HG03354 (cell line): ENCODE data around the gene SCUBE1.

Source experiments
- ATAC-seq: cut with Tn5 transposase; IDR thresholded peaks from one replicate; pipeline ENCODE4 v1.9.1; 2021; ENCODE audit warnings: mild to moderate bottlenecking; ENCODE audit not compliant: unreplicated experiment, poor library complexity, severe bottlenecking

The SCUBE1 gene

GRCh38 chr22:43188829-43189545 lies 154.2 kb downstream of the SCUBE1 start:
- ATAC-seq, result no peak

GRCh38 chr22:43187171-43188099 lies 155.7 kb downstream of the SCUBE1 start:
- ATAC-seq, result peak; percentile 82

- peak; percentile 44 for ATAC-seq
Observed at GRCh38 chr22:43186272-43187170, 156.7 kb downstream of the SCUBE1 start, which contains the start of gene TTLL12. TTLL12 (minus strand) TSS chr22:43187134; CDS start chr22:43187069, 65 bp downstream.

GRCh38 chr22:43185860-43186261 lies 157.3 kb downstream of the SCUBE1 start:
- no peak for ATAC-seq

GRCh38 chr22:43183496-43184277 lies 159.5 kb downstream of the SCUBE1 start:
- ATAC-seq, result no peak

- ATAC-seq, result no peak
Observed at GRCh38 chr22:43182726-43183125, 160.4 kb downstream of the SCUBE1 start.

- no peak for ATAC-seq
Observed at GRCh38 chr22:43182118-43182517, 161.1 kb downstream of the SCUBE1 start.

GRCh38 chr22:43181321-43182076 lies 161.7 kb downstream of the SCUBE1 start:
- no peak for ATAC-seq

GRCh38 chr22:43180670-43181069 lies 162.5 kb downstream of the SCUBE1 start:
- no peak for ATAC-seq

- ATAC-seq, result no peak
Observed at GRCh38 chr22:43179911-43180195, 163.3 kb downstream of the SCUBE1 start.

- ATAC-seq, result no peak
Observed at GRCh38 chr22:43179146-43179910, 163.8 kb downstream of the SCUBE1 start.

GRCh38 chr22:43177479-43177878 lies 165.7 kb downstream of the SCUBE1 start:
- ATAC-seq, result no peak

- ATAC-seq, result no peak
Observed at GRCh38 chr22:43176090-43176489, 167.1 kb downstream of the SCUBE1 start.

GRCh38 chr22:43174941-43175531 lies 168.1 kb downstream of the SCUBE1 start:
- no peak for ATAC-seq

GRCh38 chr22:43173976-43174720 lies 169.0 kb downstream of the SCUBE1 start:
- no peak for ATAC-seq

- ATAC-seq, result no peak
Observed at GRCh38 chr22:43173566-43173965, 169.6 kb downstream of the SCUBE1 start.

GRCh38 chr22:43172191-43172590 lies 171.0 kb downstream of the SCUBE1 start:
- ATAC-seq, result no peak
